Endometrial microvascular endothelial cells (primary cell): ENCODE data around the gene UMAD1. TPM values are rescaled to one million over a fixed set of nuclear protein-coding genes. Genes with fewer than 3 reads are reported as not detected.
"Not testable (repeated sequence)": the region's sequence is repeated elsewhere in the genome, so short reads cannot be mapped to it uniquely, and the experiment has no call there.

Source experiments
- in situ Hi-C: cut with HindIII; loops from 2 replicates; pipeline ENCODE4 v1.10.0; 2017; ENCODE audit warnings: low sequenced_read_pairs, low pct_unique_long_range_greater_than_20kb; ENCODE audit errors: inconsistent ontology term
- total RNA-seq: library from RNA; depleted of rRNA; stranded (reverse); fragments of >200 nt; gene quantifications from one replicate; pipeline ENCODE4 v1.2.3, GENCODE V29; 2015; ENCODE audit errors: inconsistent ontology term

The UMAD1 gene
- total RNA-seq, 1 donor from 2014 or later: 3.0 TPM

GRCh38 chr7:7810826-7811225, 170.3 kb downstream of the UMAD1 start:
- in situ Hi-C loops: no loop called here

- in situ Hi-C loops: no loop called here
Observed at GRCh38 chr7:7812112-7812511, 171.6 kb downstream of the UMAD1 start.

GRCh38 chr7:7815395-7815794, 174.8 kb downstream of the UMAD1 start:
- in situ Hi-C loops: no loop called here

GRCh38 chr7:7816084-7816483, 175.5 kb downstream of the UMAD1 start:
- in situ Hi-C loops: no loop called here

- in situ Hi-C loops: no loop called here
Observed at GRCh38 chr7:7816816-7817536, 176.4 kb downstream of the UMAD1 start.

- in situ Hi-C loops: no loop called here
Observed at GRCh38 chr7:7817748-7818147, 177.2 kb downstream of the UMAD1 start.

GRCh38 chr7:7818179-7818578, 177.6 kb downstream of the UMAD1 start:
- in situ Hi-C loops: not testable (repeated sequence)

GRCh38 chr7:7819442-7820247, 179.1 kb downstream of the UMAD1 start:
- in situ Hi-C loops: no loop called here

GRCh38 chr7:7820409-7820808, 179.9 kb downstream of the UMAD1 start:
- in situ Hi-C loops: no loop called here

- in situ Hi-C loops: no loop called here
Observed at GRCh38 chr7:7820939-7821338, 180.4 kb downstream of the UMAD1 start.

- in situ Hi-C loops: no loop called here
Observed at GRCh38 chr7:7821517-7821916, 181.0 kb downstream of the UMAD1 start.

- in situ Hi-C loops: not testable (repeated sequence)
Observed at GRCh38 chr7:7825294-7825693, 184.7 kb downstream of the UMAD1 start.

- in situ Hi-C loops: no loop called here
Observed at GRCh38 chr7:7829667-7830066, 189.1 kb downstream of the UMAD1 start.

GRCh38 chr7:7830122-7830878, 189.7 kb downstream of the UMAD1 start:
- in situ Hi-C loops: no loop called here

GRCh38 chr7:7832518-7832917, 192.0 kb downstream of the UMAD1 start:
- in situ Hi-C loops: no loop called here

- in situ Hi-C loops: no loop called here
Observed at GRCh38 chr7:7834761-7835160, 194.2 kb downstream of the UMAD1 start.

GRCh38 chr7:7841027-7841426, 200.5 kb downstream of the UMAD1 start:
- in situ Hi-C loops: no loop called here

GRCh38 chr7:7843240-7843639, 202.7 kb downstream of the UMAD1 start:
- in situ Hi-C loops: no loop called here

GRCh38 chr7:7843972-7844371, 203.4 kb downstream of the UMAD1 start:
- in situ Hi-C loops: no loop called here

GRCh38 chr7:7848246-7848645, 207.7 kb downstream of the UMAD1 start:
- in situ Hi-C loops: no loop called here
